ENCODE measurements around the gene KCNJ3.
"Not testable (repeated sequence)": the region's sequence is repeated elsewhere in the genome, so short reads cannot be mapped to it uniquely, and the experiment has no call there.

The KCNJ3 gene

GRCh38 chr2:154846842-154847241 is 148.3 kb downstream of the KCNJ3 start:
- no peak for DNase-seq (ENCODE audit: low read depth)

GRCh38 chr2:154849482-154849881 is 151.0 kb downstream of the KCNJ3 start:
- DNase-seq (ENCODE audit: low read depth) = no peak

- no peak for DNase-seq (ENCODE audit: low read depth)
Observed at GRCh38 chr2:154850532-154850931, 152.0 kb downstream of the KCNJ3 start.

- DNase-seq (ENCODE audit: low read depth) = no peak
Observed at GRCh38 chr2:154855138-154855537, 156.6 kb downstream of the KCNJ3 start.

GRCh38 chr2:154867151-154867550 is 168.7 kb downstream of the KCNJ3 start:
- DNase-seq (ENCODE audit: low read depth) = not testable (repeated sequence)

- no peak for DNase-seq (ENCODE audit: low read depth)
Observed at GRCh38 chr2:154875999-154876398, 177.5 kb downstream of the KCNJ3 start.

GRCh38 chr2:154882725-154883124 is 184.2 kb downstream of the KCNJ3 start:
- no peak for DNase-seq (ENCODE audit: low read depth)

GRCh38 chr2:154886316-154886715 is 187.8 kb downstream of the KCNJ3 start:
- no peak for DNase-seq (ENCODE audit: low read depth)

- no peak for DNase-seq (ENCODE audit: low read depth)
Observed at GRCh38 chr2:154898269-154898668, 199.8 kb downstream of the KCNJ3 start.

- DNase-seq (ENCODE audit: low read depth) = no peak
Observed at GRCh38 chr2:154901063-154901462, 202.6 kb downstream of the KCNJ3 start.
